ENCODE measurements around the gene MTF1. TPM values are rescaled to one million over a fixed set of nuclear protein-coding genes. Genes with fewer than 3 reads are reported as not detected.
"Not testable (repeated sequence)": the region's sequence is repeated elsewhere in the genome, so short reads cannot be mapped to it uniquely, and the experiment has no call there.

MTF1 gene
- total and polyA plus RNA-seq, 12 donors: 1.5 to 17.1 (median 10.5) TPM

- intact Hi-C loops (cut with DNase I): no loop called here
- H3K27ac ChIP-seq: no peak overlapping the region
- peaks cover 0 to 23% (median 11%) of the 10 kb centered on the region in 7 donors for H3K27me3 ChIP-seq
- no peaks in the 10 kb centered on the region for H3K4me1 ChIP-seq
- ATAC-seq (no peak), DNase-seq (no peak)
- no peak overlapping the region for H3K4me3 ChIP-seq
- WGBS, 2 donors: 79 to 92% methylated on average over 3 of the region's 3 CpGs
- no peaks in the 10 kb centered on the region for H3K36me3 ChIP-seq
- peaks cover 0 to 2% (median 0%) of the 10 kb centered on the region in 11 donors for H3K9me3 ChIP-seq
- no peak for TF ChIP-seq CTCF (IDR thresholded peaks at IDR 0.05)
Observed at GRCh38 chr1:37778654-37779053, 80.7 kb downstream of the MTF1 start.

- WGBS, 2 donors: 69 to 70% methylated on average over 4 of the region's 4 CpGs
Observed at GRCh38 chr1:37776946-37777516, 82.4 kb downstream of the MTF1 start.

GRCh38 chr1:37771440-37771839, 88.0 kb downstream of the MTF1 start:
- ATAC-seq; H3K9me3 ChIP-seq; H3K4me1 ChIP-seq; H3K36me3 ChIP-seq; H3K4me3 ChIP-seq; H3K27ac ChIP-seq; intact Hi-C loops (cut with DNase I); DNase-seq: not testable (repeated sequence)
- peaks cover 0 to 48% (median 40%) of the 10 kb centered on the region in 7 donors for H3K27me3 ChIP-seq

More at GRCh38 chr1:37776946-37777516, 82.4 kb downstream of the MTF1 start:
- peaks cover 0 to 13% (median 4%) of the 10 kb centered on the region in 7 donors for H3K27me3 ChIP-seq
- no peak overlapping the region for H3K27ac ChIP-seq
- H3K9me3 ChIP-seq: peaks cover 0 to 5% (median 0%) of the 10 kb centered on the region in 11 donors
- no peaks in the 10 kb centered on the region for H3K36me3 ChIP-seq
- intact Hi-C loops (cut with DNase I): no loop called here
- ATAC-seq: no peak
- no peaks in the 10 kb centered on the region for H3K4me1 ChIP-seq
- no peak overlapping the region for H3K4me3 ChIP-seq
- DNase-seq: no peak
- TF ChIP-seq CTCF (IDR thresholded peaks at IDR 0.05): no peak

- H3K27ac ChIP-seq: no peak overlapping the region
- H3K4me3 ChIP-seq: no peak overlapping the region
- intact Hi-C loops (cut with DNase I): no loop called here
- peaks cover 10 to 79% (median 72%) of the 10 kb centered on the region in 7 donors for H3K27me3 ChIP-seq
- no peak for ATAC-seq
- H3K4me1 ChIP-seq: no peaks in the 10 kb centered on the region
- no peaks in the 10 kb centered on the region for H3K36me3 ChIP-seq
- no peak for DNase-seq
- 9 to 29% methylated on average over 2 of the region's 2 CpGs for WGBS, 2 donors
- no peaks in the 10 kb centered on the region for H3K9me3 ChIP-seq
- TF ChIP-seq CTCF (IDR thresholded peaks at IDR 0.05): no peak
Observed at GRCh38 chr1:37767488-37767887, 91.9 kb downstream of the MTF1 start.

GRCh38 chr1:37765916-37766664, 93.3 kb downstream of the MTF1 start:
- TF ChIP-seq CTCF (IDR thresholded peaks at IDR 0.05): no peak
- Histone ChIP-seq H3K27me3 (peaks cover 10 to 90% (median 85%) of the 10 kb centered on the region in 7 donors), H3K4me3 (no peak overlapping the region), H3K36me3 (no peaks in the 10 kb centered on the region), H3K27ac (no peak overlapping the region), H3K4me1 (no peaks in the 10 kb centered on the region), H3K9me3 (no peaks in the 10 kb centered on the region)
- ATAC-seq (no peak), DNase-seq (no peak)
- intact Hi-C loops (cut with DNase I): no loop called here
- WGBS, 2 donors: 7 to 9% methylated on average over 27 of the region's 27 CpGs

Data from heart right ventricle (tissue), 16 donors.